ENCODE results near the gene ENHO. TPM values are rescaled to one million over a fixed set of nuclear protein-coding genes. Genes with fewer than 3 reads are reported as not detected.

ENHO gene
- polyA plus RNA-seq, 1 donor, result 1.4 TPM

- no peak for DNase-seq
Observed at GRCh38 chr9:34477541-34477940, 45.2 kb downstream of the ENHO start.

GRCh38 chr9:34475097-34475496, 47.7 kb downstream of the ENHO start:
- no peak for DNase-seq

Other genes with a start within 250 kb of the ENHO start
- 9.2 TPM for gene KIF24, start 193.7 kb downstream of the ENHO start, polyA plus RNA-seq (ENCODE audit: insufficient read length)
- 28.8 TPM for gene NUDT2, start 193.4 kb downstream of the ENHO start, polyA plus RNA-seq (ENCODE audit: insufficient read length)
- 9.3 TPM for gene MYORG, start 146.1 kb downstream of the ENHO start, polyA plus RNA-seq (ENCODE audit: insufficient read length)
- 13.0 TPM for gene FAM219A, start 64.4 kb downstream of the ENHO start, polyA plus RNA-seq (ENCODE audit: insufficient read length)
- 3.0 TPM for gene DNAI1, start 64.2 kb downstream of the ENHO start, polyA plus RNA-seq (ENCODE audit: insufficient read length)
- 34.6 TPM for gene CNTFR, start 66.7 kb upstream of the ENHO start, polyA plus RNA-seq (ENCODE audit: insufficient read length)
- 22.5 TPM for gene RPP25L, start 89.1 kb upstream of the ENHO start, polyA plus RNA-seq (ENCODE audit: insufficient read length)
- 96.9 TPM for gene DCTN3, start 97.5 kb upstream of the ENHO start, polyA plus RNA-seq (ENCODE audit: insufficient read length)
- 0.20 TPM for gene ARID3C, start 106.1 kb upstream of the ENHO start, polyA plus RNA-seq (ENCODE audit: insufficient read length)
- gene SIGMAR1, start 114.8 kb upstream of the ENHO start, polyA plus RNA-seq (ENCODE audit: insufficient read length), result 43.9 TPM
- gene GALT, start 123.7 kb upstream of the ENHO start, polyA plus RNA-seq (ENCODE audit: insufficient read length), result 71.8 TPM
- 66.8 TPM for gene IL11RA, start 129.2 kb upstream of the ENHO start, polyA plus RNA-seq (ENCODE audit: insufficient read length)
- 1.1 TPM for gene CCL27, start 139.7 kb upstream of the ENHO start, polyA plus RNA-seq (ENCODE audit: insufficient read length)
- gene CCL19, start 168.3 kb upstream of the ENHO start, polyA plus RNA-seq (ENCODE audit: insufficient read length), result not detected
- gene CCL21, start 187.1 kb upstream of the ENHO start, polyA plus RNA-seq (ENCODE audit: insufficient read length), result 18.3 TPM